Measurements from ENCODE around the gene C12orf42. TPM values are rescaled to one million over a fixed set of nuclear protein-coding genes. Genes with fewer than 3 reads are reported as not detected.

C12orf42 gene
- total RNA-seq, 2 donors from 2014 or later, result not detected

DNA sequence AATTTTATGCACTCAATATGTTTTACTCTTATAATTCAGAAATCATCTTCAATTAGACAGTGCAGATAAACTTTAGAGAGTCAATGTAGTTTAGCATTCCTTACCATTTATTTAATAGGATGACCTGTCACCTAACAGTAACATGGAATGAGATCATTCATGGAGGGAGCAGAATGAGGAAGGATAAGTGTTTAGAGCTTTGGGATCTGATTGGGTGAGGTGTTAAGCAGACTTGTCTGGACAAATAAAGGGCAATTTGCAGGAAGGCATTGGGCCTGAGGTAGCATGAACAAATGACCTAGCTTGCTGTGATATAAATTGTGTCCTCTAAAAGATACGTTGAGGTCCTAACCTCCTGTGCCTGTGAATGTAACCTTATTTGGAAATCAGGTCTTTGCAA lies 187.4 kb downstream of the C12orf42 start:
- no peaks in the 10 kb centered on the region for H3K9me3 ChIP-seq
- H3K27me3 ChIP-seq, result no peaks in the 10 kb centered on the region
- H3K4me3 ChIP-seq, result no peak overlapping the region
- no peaks in the 10 kb centered on the region for H3K36me3 ChIP-seq
- TF ChIP-seq CTCF (IDR thresholded peaks at IDR 0.05), result no peak
- H3K27ac ChIP-seq, result no peak overlapping the region
- DNase-seq (ENCODE audit: low spot score), result no peak
- no peaks in the 10 kb centered on the region for H3K4me1 ChIP-seq

GRCh38 chr12:103303484-103303883 lies 192.3 kb downstream of the C12orf42 start:
- Histone ChIP-seq H3K27ac (no peak overlapping the region), H3K9me3 (no peaks in the 10 kb centered on the region), H3K4me1 (no peaks in the 10 kb centered on the region), H3K27me3 (no peaks in the 10 kb centered on the region), H3K4me3 (no peak overlapping the region), H3K36me3 (no peaks in the 10 kb centered on the region)
- DNase-seq (ENCODE audit: low spot score), result no peak
- no peak for TF ChIP-seq CTCF (IDR thresholded peaks at IDR 0.05)

DNA sequence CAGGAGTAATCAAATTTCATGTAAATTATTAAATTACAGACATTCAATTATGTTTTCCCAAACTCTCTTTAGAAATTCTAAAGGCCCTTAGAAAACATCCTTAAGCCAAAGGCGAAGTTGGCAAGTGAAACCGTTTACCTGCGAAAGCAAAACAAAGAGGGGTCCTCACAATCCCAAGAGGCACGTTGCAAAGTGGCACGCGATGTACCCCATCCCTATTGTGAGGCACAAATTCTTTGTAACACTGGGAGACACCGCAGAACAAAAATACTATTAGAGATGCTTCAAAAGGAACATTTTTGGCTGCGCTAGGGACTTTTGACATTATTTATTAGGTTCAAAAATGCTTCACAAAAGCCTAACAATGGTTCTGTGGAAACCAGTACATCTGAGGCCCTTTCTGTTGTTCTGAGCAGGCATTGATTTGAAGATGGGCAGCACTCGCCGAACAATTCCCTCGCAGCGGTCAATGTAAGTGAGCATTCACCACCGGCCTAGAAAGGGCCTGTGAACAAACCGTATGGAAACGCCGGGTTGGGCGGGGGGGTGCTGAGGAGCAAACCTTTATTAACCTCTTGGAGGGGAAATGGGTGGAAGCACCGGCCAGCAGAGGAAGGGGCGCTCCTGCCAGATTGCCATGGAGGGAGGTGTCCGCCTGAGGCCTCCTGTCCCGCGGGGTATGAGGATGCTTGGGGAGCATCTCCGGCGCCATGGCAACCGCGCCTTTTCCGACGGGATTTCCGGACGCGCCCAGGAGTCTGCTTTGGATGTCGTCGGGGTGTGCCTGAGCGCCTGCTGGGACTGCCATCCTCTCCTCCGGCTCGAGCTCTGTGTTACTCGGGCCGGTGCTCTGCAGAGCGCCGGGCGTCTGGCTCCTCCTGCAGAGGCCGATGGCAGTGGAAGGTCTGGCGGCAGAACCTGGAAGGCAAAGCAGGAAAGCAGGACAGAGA lies 193.9 kb downstream of the C12orf42 start:
- no peak overlapping the region for H3K4me3 ChIP-seq
- DNase-seq (ENCODE audit: low spot score), result no peak
- no peaks in the 10 kb centered on the region for H3K4me1 ChIP-seq
- H3K9me3 ChIP-seq, result no peaks in the 10 kb centered on the region
- no peak overlapping the region for H3K27ac ChIP-seq
- no peaks in the 10 kb centered on the region for H3K27me3 ChIP-seq
- no peaks in the 10 kb centered on the region for H3K36me3 ChIP-seq
- no peak for TF ChIP-seq CTCF (IDR thresholded peaks at IDR 0.05)

DNA sequence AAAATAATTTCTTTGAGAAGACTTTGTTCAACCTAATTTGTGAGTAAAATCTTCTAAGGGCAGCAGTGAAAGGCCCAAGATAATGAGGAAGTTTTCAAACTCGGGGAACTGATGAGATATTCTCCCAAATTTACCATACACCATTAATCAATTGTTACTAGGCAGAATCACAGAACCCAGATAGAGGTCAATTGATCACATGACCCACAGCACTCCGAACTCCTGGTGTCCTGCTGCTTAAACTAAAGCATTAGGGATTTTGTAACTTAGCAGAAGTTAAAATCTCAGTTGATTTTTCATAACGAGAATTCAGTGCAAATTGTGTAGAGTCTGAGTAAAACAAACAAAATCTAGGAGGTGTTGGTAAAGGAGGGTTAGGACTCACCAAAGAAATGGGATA lies 207.8 kb downstream of the C12orf42 start:
- DNase-seq (ENCODE audit: low spot score), result no peak
- no peaks in the 10 kb centered on the region for H3K4me1 ChIP-seq
- TF ChIP-seq CTCF (IDR thresholded peaks at IDR 0.05), result no peak
- no peaks in the 10 kb centered on the region for H3K36me3 ChIP-seq
- no peaks in the 10 kb centered on the region for H3K9me3 ChIP-seq
- no peaks in the 10 kb centered on the region for H3K27me3 ChIP-seq
- H3K27ac ChIP-seq, result no peak overlapping the region
- H3K4me3 ChIP-seq, result no peak overlapping the region

GRCh38 chr12:103282124-103282523 lies 213.6 kb downstream of the C12orf42 start:
- no peak for TF ChIP-seq CTCF (IDR thresholded peaks at IDR 0.05)
- H3K4me3 ChIP-seq, result no peak overlapping the region

More at GRCh38 chr12:103282124-103282523, 213.6 kb downstream of the C12orf42 start:
- no peaks in the 10 kb centered on the region for H3K27me3 ChIP-seq
- no peaks in the 10 kb centered on the region for H3K4me1 ChIP-seq
- H3K9me3 ChIP-seq, result no peaks in the 10 kb centered on the region
- no peaks in the 10 kb centered on the region for H3K36me3 ChIP-seq
- no peak overlapping the region for H3K27ac ChIP-seq
- no peak for DNase-seq (ENCODE audit: low spot score)
